Endothelial cell of umbilical vein (primary cell): ENCODE data around the gene INTS1. TPM values are rescaled to one million over a fixed set of nuclear protein-coding genes. Genes with fewer than 3 reads are reported as not detected.

ENCODE experiments used
- BruUV-seq: library from RNA; stranded (reverse); fragments of 400-500 nt; replicated peaks from 2 replicates; lab custom pipeline; 2021; lab: Mats Ljungman, UMichigan
- CTCF ChIA-PET: fragments of 300-600, 350-600 bp; sonication (Branson Sonifier 250); formaldehyde crosslinking; loops from one replicate; lab custom pipeline; 2021; ENCODE audit warnings: antibody characterized with exemption, inconsistent platforms; lab: Charles Lee
- POLR2A ChIA-PET: fragments of 300-600, 350-600 bp; sonication (Branson Sonifier 250); formaldehyde crosslinking; loops from one replicate; lab custom pipeline; 2021; ENCODE audit warnings: antibody characterized with exemption, inconsistent platforms; lab: Charles Lee
- DNase-seq: peaks from one replicate; pipeline ENCODE4 v3.0.0-alpha.2; 2011; ENCODE audit warnings: low read depth, low spot score
- FAIRE-seq: peaks from 2 replicates; lab custom pipeline; 2011; peaks lifted over from hg19 to GRCh38; lab: Jason Lieb, UNC
- H2AFZ ChIP-seq: 2 replicates; pipeline ENCODE4 v1.6.0; 2012; ENCODE audit warnings: low read depth, low read length, control low read depth, inconsistent platforms
- H3K27ac ChIP-seq: 2 replicates; pipeline ENCODE4 v1.5.1; 2011; ENCODE audit warnings: low read depth, mild to moderate bottlenecking, control low read depth, low read length, moderate library complexity; ENCODE audit not compliant: insufficient read depth
- H3K27me3 ChIP-seq, 2 experiments: 2 replicates each; pipeline versions ENCODE4 v1.6.0 to v1.6.1; 2011; ENCODE audit warnings: low read length in 2 of 2, mixed read lengths in 1 of 2; ENCODE audit not compliant: control insufficient read depth in 2 of 2, insufficient read depth in 2 of 2
- H3K36me3 ChIP-seq, 2 experiments: 2 replicates in 1 of 2; 3 replicates in 1 of 2; pipeline ENCODE4 v1.5.1; 2011; ENCODE audit warnings: low read length in 2 of 2, mild to moderate bottlenecking in 1 of 2, moderate library complexity in 1 of 2; ENCODE audit not compliant: control insufficient read depth in 2 of 2, insufficient read depth in 2 of 2; ENCODE audit errors: extremely low read depth in 1 of 2
- H3K4me1 ChIP-seq: 3 replicates; pipeline ENCODE4 v1.5.1; 2011; ENCODE audit warnings: mild to moderate bottlenecking, low read length; ENCODE audit not compliant: control insufficient read depth, insufficient read depth; ENCODE audit errors: extremely low read depth
- H3K4me2 ChIP-seq: 2 replicates; pipeline ENCODE4 v1.6.1; 2011; ENCODE audit warnings: low read length, control low read depth, mixed read lengths; ENCODE audit not compliant: insufficient read depth
- H3K4me3 ChIP-seq, 3 experiments: fragments of 200-600 bp in 1 of 3; sonication (generic), shearing (Covaris generic) in 1 of 3; replicated peaks in 1 of 3; 2 replicates each; pipeline ENCODE4 v1.5.1; 2011 to 2016; ENCODE audit warnings: control low read depth in 3 of 3, low read length in 3 of 3, mild to moderate bottlenecking in 2 of 3, inconsistent platforms in 1 of 3, low read depth in 1 of 3, moderate library complexity in 1 of 3; ENCODE audit not compliant: insufficient read depth in 1 of 3
- H3K79me2 ChIP-seq: 2 replicates; pipeline ENCODE4 v1.6.0; 2012; ENCODE audit warnings: low read length, inconsistent platforms; ENCODE audit not compliant: control insufficient read depth, insufficient read depth
- H3K9ac ChIP-seq: replicated peaks from 2 replicates; pipeline ENCODE3; 2011; ENCODE audit warnings: low read length, control low read depth; ENCODE audit not compliant: insufficient read depth; ENCODE audit errors: extremely low read depth
- H3K9me1 ChIP-seq: replicated peaks from 3 replicates; pipeline ENCODE4 v1.6.0; 2011; ENCODE audit warnings: mild to moderate bottlenecking, low read length; ENCODE audit not compliant: control insufficient read depth, insufficient read depth; ENCODE audit errors: extremely low read depth
- H3K9me3 ChIP-seq: replicated peaks from 2 replicates; pipeline ENCODE4 v1.5.1; 2012; ENCODE audit warnings: low read length, inconsistent platforms; ENCODE audit not compliant: control insufficient read depth, insufficient read depth
- H4K20me1 ChIP-seq: replicated peaks from 2 replicates; pipeline ENCODE3; 2011; ENCODE audit warnings: mild to moderate bottlenecking, low read length; ENCODE audit not compliant: control insufficient read depth, insufficient read depth; ENCODE audit errors: extremely low read depth
- EZH2 ChIP-seq: IDR thresholded peaks from 2 replicates; pipeline ENCODE4 v1.6.1; 2012; ENCODE audit warnings: borderline replicate concordance, low read depth, mild to moderate bottlenecking, moderate library complexity, low read length, inconsistent platforms; ENCODE audit not compliant: severe bottlenecking
- FOS ChIP-seq: IDR thresholded peaks from 2 replicates; pipeline ENCODE4 v1.6.1; 2011; ENCODE audit warnings: mild to moderate bottlenecking, low read length, moderate library complexity, borderline replicate concordance; ENCODE audit not compliant: insufficient read depth
- GATA2 ChIP-seq: IDR thresholded peaks from 2 replicates; pipeline ENCODE4 v1.7.0; 2011; ENCODE audit warnings: low read depth, mild to moderate bottlenecking, moderate library complexity, mixed read lengths, low read length; ENCODE audit not compliant: insufficient read length, insufficient read depth
- JUN ChIP-seq: IDR thresholded peaks from 2 replicates; pipeline ENCODE4 v1.6.1; 2011; ENCODE audit warnings: borderline replicate concordance, low read depth; ENCODE audit not compliant: insufficient read length, insufficient read depth
- MYC ChIP-seq: IDR thresholded peaks from one replicate; pipeline ENCODE4 v1.6.1; 2011; ENCODE audit warnings: mild to moderate bottlenecking, low read depth, low read length
- POLR2A ChIP-seq: IDR thresholded peaks from 2 replicates; pipeline ENCODE4 v1.6.1; 2012; ENCODE audit warnings: low read depth, mild to moderate bottlenecking, control low read depth, low read length
- POLR2AphosphoS5 ChIP-seq: IDR thresholded peaks from 2 replicates; pipeline ENCODE4 v1.6.1; 2012; ENCODE audit warnings: low read depth, mild to moderate bottlenecking, control low read depth, low read length, moderate library complexity; ENCODE audit not compliant: insufficient read depth
- dilution Hi-C: fragments of 300-500 bp; cut with MboI; formaldehyde crosslinking; loops from one replicate; pipeline ENCODE4 v1.15.0; 2019; ENCODE audit warnings: low sequenced_read_pairs; ENCODE audit not compliant: extremely low pct_ligation_motif_present
- intact Hi-C: fragments of 100-400 bp; cut with micrococcal nuclease; formaldehyde crosslinking; loops from one replicate; pipeline ENCODE4 v1.10.0; 2022
- polyA plus RNA-seq, 4 experiments: library from polyadenylated mRNA; depleted of rRNA in 3 of 4; stranded (reverse) in 3 of 4; unstranded in 1 of 4; fragments of >200 nt; gene quantifications; 2 replicates each; pipeline versions ENCODE4 v1.2.1 to v1.2.3, GENCODE V29; 2011 to 2012; ENCODE audit warnings: missing spikeins in 1 of 4
- total RNA-seq: library from RNA; stranded (reverse); gene quantifications from 2 replicates; pipeline ENCODE4 v1.2.3, GENCODE V29; 2021
- TF ChIP-seq, protein P1 (sequence below), 2 donors: IDR thresholded peaks; 1 replicate in 1 of 2; 2 replicates in 1 of 2; pipeline ENCODE4 v1.5.1; 2011; ENCODE audit warnings: low read length in 2 of 2, mild to moderate bottlenecking in 2 of 2, moderate library complexity in 2 of 2, control low read depth in 1 of 2, inconsistent platforms in 1 of 2, low read depth in 1 of 2; ENCODE audit not compliant: insufficient read depth in 1 of 2; ENCODE audit errors: extremely low read depth in 1 of 2
- TF ChIP-seq, protein P2 (sequence below): IDR thresholded peaks from 2 replicates; pipeline ENCODE4 v1.6.1; 2011; ENCODE audit not compliant: insufficient read depth, insufficient read length

Gene INTS1
- total and polyA plus RNA-seq, 2 donors (not counting 3 experiments of a cell fraction or from before 2014, with no cell fraction given): 57.8 to 116 TPM

- peak within 1 kb of the TSS; percentile 78 for H3K27ac ChIP-seq
- no peaks in the 10 kb centered on the region for H3K36me3 ChIP-seq
- dilution Hi-C loops (no loop called here), intact Hi-C loops (loop anchor here (1.0 to 2.0 kb wide), 3 partner anchors 36 to 74 kb away; partner anchors contain the start of gene INTS1)
- FAIRE-seq (peak; percentile 94), DNase-seq (peak; percentile 88)
- no peaks in the 10 kb centered on the region for H3K9me1 ChIP-seq
- CTCF ChIA-PET: interaction anchor here (3.6 to 7.9 kb wide), 2 partner anchors 16 to 27 kb away, joined by 23 to 65 read pairs; no protein-coding TSS in a partner anchor
- H3K9me3 ChIP-seq: no peaks in the 10 kb centered on the region
- POLR2A ChIA-PET: no interaction called here
- peak within 1 kb of the TSS; percentile 67 for H3K4me2 ChIP-seq
- H3K27me3 ChIP-seq: no peaks in the 10 kb centered on the region
- peak within 1 kb of the TSS; percentile 66 for H3K9ac ChIP-seq
- TF ChIP-seq FOS (peak; percentile 97), GATA2 (no peak), EZH2 (no peak), MYC (no peak), JUN (peak; percentile 53), POLR2A (peak; percentile 97), POLR2AphosphoS5 (peak; percentile 90)
- TF ChIP-seq, protein P1, sequence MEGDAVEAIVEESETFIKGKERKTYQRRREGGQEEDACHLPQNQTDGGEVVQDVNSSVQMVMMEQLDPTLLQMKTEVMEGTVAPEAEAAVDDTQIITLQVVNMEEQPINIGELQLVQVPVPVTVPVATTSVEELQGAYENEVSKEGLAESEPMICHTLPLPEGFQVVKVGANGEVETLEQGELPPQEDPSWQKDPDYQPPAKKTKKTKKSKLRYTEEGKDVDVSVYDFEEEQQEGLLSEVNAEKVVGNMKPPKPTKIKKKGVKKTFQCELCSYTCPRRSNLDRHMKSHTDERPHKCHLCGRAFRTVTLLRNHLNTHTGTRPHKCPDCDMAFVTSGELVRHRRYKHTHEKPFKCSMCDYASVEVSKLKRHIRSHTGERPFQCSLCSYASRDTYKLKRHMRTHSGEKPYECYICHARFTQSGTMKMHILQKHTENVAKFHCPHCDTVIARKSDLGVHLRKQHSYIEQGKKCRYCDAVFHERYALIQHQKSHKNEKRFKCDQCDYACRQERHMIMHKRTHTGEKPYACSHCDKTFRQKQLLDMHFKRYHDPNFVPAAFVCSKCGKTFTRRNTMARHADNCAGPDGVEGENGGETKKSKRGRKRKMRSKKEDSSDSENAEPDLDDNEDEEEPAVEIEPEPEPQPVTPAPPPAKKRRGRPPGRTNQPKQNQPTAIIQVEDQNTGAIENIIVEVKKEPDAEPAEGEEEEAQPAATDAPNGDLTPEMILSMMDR (IDR thresholded peaks at IDR 0.05; ENCODE audit: extremely low read depth in 1 of 2, insufficient read depth in 1 of 2, low read depth in 1 of 2, low read length in 2 of 2): no peak
- TF ChIP-seq, protein P2, sequence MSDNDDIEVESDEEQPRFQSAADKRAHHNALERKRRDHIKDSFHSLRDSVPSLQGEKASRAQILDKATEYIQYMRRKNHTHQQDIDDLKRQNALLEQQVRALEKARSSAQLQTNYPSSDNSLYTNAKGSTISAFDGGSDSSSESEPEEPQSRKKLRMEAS: no peak
- H3K4me3 ChIP-seq: peak within 1 kb of the TSS; percentile 37 to 81 (median 57)
- peaks cover 41% of the 10 kb centered on the region for H3K4me1 ChIP-seq
- peaks cover 41% of the 10 kb centered on the region for H3K79me2 ChIP-seq
- TSS peak; percentile 54 for BruUV-seq
- no peaks in the 10 kb centered on the region for H4K20me1 ChIP-seq
- peak within 1 kb of the TSS; percentile 64 for H2AFZ ChIP-seq
Measured at GRCh38 chr7:1458683-1459511, 45.3 kb downstream of the INTS1 start, which contains the start of gene MICALL2. MICALL2 (minus strand) TSS chr7:1459470; CDS start chr7:1459326, 144 bp downstream.
